Stimulated activated CD4-positive, alpha-beta T cell treated with anti-CD3 and anti-CD28 coated beads, Interleukin-4, amount 100 ng/mL, for 4 hours (primary cell): ENCODE measurements around the gene RBFOX1.
"Not testable (repeated sequence)": the region's sequence is repeated elsewhere in the genome, so short reads cannot be mapped to it uniquely, and the experiment has no call there.

Source experiments
- DNase-seq, 2 experiments: peaks; one replicate each; pipeline ENCODE4 v3.0.0-alpha.2; 2020

Gene RBFOX1

DNA sequence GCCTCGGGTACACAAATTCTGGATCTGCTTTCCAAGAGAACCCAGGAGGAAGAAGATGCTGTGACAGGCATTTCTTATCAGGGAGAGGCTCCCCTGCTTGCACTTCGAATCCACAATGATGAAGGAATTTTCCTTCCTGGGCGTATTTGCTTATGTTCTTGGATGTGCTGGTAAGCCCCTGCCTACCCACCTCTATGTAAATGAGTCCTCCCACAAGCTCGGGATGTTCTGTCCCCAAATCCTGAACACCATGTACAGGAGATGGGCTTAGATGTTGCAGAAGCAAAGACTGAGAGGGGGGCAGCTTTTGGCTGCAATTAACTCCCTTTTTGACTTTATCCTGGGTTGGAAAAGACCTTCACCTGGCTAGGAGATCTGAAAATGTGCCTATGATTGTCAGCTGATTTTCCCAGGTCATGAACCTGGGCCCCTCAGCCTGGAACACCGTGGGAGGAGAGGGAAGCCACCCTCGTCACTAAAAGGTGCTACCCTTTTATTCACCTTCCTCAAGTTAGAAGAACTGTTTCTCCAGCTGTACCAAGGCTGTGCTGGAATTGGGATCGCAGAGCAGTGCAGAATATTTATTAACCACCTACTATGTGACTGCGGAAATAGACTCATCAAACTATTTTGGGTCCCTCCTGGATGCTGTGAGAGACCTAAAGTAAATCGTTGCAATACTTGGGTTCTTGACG, 150.1 kb downstream of the RBFOX1 start:
- no peak for DNase-seq

DNA sequence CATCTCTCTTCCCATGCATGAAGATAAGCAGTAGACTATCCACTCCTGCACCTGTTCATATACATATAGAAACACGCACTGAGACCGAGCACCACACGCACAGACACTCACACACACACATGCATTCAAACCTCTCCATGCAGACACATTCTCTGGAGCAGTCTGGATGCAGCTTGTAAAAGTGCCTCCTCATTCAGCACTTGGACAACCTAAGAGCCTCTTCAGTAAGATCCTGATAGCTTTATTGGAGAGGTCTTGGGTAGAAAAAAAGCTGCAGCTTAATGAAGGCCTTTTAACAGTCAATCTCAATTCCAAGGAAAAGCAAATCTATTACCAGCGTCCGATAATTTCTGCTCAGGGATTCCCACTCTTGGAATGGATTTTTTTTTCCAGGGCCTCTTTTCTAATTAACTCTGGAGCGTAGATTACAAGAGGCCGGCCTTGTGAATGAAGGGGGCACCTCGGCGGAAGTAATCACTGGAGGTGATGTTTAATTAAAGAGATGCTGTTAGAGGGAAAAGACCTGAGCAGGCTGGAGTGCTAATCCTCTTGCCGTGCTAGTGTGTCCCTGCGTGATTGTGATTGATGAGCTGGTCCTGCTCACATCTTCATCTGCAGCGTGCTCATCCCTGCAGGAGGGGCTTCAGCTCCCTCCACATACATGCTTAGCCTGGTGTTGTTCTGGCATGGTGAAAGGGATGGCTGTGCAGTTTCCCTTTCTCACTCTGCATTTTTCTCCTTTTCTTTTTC, 155.1 kb downstream of the RBFOX1 start:
- DNase-seq, result no peak

DNA sequence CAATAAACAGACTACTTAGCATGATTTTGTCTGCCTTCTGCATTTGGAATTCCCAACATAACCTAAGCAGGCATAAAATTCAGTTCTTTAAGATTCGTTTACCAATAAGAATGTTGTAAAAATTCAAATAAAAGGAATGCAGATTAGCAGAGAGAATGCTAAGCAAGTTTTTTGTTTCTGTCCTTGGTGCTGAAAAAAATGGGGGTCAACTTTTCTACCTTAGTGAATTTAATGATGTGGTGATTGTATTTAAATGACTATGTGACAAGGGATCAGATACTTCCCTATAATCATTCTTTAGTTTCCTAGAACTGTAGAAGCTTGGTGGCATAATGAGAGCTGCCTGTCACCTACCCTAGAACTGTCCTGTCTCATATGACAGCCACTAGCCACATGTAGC, 159.5 kb downstream of the RBFOX1 start:
- no peak for DNase-seq

DNA sequence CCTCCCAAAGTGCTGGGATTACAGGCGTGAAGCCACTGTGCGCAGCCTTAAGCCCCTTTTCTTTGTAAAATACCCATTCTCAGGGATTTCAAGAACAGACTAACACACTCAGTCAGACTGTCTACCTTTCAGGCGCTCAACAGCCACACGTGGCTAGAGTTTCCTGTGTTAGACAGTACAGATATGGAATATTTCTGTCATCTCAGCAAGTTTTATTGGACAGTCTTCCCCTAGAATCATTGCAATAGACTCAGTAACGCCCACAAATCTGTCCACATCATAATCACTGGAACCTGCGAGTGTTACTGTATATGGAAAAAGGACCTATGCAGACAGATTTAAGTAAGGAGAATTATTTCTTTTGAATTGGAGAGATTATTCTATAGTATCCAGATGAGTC, 160.5 kb downstream of the RBFOX1 start:
- no peak for DNase-seq

DNA sequence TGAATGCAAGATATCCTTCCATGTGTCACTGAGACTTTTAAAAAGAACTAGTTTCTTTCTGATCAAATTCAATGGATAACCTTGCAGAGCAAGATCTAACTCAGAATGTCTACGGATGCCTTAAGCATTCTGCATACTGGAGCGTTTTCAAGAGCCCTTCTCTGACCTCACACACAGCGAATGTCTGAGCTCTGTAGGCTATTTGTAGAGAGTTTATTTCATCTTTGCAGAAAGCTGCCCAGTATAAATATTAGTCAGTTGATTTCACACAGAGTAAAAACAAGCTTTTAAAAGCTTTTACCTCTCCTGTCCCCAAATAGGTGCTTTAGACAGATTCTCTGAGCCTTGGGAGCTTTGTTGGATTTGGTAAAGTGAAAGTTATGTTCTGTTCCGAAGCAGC, 165.0 kb downstream of the RBFOX1 start:
- DNase-seq, result no peak

DNA sequence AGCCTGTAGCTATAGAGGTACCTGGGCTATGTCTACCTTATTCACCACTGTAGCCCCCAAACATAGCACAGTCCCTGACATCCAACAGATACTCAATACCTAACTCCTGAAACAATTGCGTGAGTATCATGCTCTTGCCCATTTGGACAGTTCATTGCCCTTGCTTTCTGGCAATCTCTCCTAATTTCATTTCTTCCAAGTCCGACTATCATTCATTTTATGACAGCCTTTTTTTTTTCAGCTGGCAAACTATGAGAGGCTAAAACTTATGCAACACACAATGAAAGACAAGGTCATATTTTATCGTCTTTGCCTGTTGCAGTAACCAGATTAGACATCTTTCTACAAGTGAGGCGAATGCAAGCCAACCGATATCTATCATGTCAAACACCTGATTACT, 169.2 kb downstream of the RBFOX1 start:
- DNase-seq, result no peak

DNA sequence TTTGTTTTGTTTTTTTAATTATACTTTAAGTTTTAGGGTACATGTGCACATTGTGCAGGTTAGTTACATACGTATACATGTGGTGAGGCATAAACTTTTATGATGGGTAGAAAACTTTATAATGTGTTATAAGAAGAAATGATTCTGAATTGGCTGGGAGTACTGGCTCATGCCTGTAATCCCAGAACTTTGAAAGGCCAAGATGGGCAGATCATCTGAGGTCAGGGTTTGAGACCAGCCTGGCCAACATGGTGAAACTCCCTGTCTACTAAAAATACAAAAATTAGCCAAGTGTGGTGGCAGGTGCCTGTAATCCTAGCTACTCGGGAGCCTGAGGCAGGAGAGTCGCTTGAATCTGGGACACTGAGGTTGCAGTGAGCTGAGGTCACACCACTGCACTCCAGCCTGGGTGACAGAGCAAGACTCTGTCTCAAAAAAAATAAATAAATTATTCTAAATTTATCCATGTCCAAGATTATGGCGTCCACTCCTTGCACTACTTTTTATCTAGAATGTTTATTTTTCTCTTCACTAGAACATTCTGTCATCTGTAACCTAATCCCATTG, 170.0 kb downstream of the RBFOX1 start:
- DNase-seq, result not testable (repeated sequence)

DNA sequence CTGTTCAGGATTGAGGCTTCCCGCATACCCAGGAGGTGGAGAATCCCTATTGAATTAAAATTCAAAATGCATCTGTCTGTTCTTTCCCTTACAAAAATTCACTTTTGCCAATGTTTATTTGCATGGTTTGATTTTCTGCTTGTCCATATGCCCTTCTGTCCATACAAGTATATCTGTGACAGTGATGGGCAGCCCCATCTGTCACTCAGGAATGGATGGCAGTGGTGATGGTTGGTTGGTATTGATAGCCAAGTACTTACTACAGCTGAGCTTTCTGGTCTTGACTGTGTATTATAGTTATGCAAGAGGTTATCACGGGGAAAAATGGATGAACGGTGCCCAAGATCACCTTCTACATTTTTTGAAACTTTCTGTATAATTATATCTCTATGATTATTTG, 171.0 kb downstream of the RBFOX1 start:
- DNase-seq, result no peak

DNA sequence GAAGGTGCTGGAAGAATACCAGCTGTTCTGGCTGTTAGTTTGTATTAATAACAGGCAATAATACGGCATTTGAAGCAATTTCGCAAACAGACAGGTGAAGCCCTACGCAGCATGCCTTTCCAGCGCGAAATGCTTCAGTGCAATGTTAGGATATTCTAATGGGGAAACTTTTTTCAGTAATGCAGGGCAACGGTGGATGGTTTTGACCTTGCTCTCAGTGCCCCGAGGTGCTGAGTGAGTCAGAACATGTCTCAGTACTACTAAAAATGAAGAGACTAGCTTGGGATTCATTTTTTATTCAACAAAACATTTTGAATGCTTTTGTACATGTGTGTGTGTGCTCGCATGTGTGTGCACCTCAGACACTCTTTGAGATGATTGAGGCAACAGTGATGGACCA, 172.2 kb downstream of the RBFOX1 start:
- DNase-seq, result no peak

DNA sequence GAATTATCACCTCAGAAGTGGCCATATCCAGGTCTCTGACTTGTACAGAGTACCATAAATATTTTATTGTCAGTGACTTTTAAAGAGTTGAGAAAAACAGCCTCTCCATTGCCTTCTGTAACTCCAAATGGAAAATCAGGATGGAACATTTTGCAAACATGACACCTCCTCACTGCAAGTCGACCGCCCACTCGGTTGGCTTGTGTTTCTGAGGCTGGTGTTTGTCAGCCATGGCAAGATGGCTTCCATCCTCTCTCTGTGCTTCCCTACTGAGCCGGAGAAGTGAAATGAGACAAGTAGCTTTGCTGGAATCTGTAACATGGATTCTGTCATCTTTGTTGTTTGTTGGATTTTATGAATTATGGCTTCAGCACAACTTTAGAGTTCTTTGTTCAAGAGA, 172.8 kb downstream of the RBFOX1 start:
- DNase-seq, result no peak

DNA sequence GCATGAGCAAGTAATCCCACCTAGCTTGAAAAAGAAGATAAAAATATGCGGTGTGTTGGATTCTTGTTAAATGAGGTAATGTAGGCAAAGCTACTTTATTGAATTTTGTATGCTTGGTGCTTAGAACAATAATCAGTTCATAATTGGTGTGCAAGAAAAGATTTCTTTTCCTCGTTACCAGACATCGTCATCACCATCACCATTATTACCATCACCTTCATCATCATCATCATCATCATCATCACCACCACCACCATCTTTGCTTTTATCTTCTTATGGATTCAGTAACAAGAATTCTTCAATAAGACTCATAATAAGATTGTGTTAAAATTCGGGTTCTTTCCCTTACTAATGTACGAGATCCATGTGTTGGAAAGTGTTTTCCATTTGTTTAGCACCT, 173.7 kb downstream of the RBFOX1 start:
- no peak for DNase-seq

DNA sequence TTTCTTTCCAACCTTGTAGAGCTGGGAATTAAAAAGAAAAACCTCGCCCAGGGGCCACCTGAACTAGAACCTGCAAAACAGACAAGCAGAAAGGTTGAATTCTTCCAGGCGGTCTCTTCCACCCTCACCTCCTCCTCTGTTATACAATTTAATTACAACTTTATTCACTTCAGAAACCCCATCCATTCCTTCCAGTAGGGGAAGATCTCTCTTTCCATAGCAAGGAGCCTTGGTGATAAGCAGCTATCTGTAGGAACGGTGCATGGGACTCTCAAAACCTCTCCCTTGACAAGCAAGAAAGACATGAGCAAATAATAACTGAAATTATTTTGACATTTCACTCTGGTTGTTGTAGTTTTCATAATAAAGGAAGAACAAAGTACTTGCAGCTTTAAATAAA, 176.0 kb downstream of the RBFOX1 start:
- DNase-seq, result no peak

DNA sequence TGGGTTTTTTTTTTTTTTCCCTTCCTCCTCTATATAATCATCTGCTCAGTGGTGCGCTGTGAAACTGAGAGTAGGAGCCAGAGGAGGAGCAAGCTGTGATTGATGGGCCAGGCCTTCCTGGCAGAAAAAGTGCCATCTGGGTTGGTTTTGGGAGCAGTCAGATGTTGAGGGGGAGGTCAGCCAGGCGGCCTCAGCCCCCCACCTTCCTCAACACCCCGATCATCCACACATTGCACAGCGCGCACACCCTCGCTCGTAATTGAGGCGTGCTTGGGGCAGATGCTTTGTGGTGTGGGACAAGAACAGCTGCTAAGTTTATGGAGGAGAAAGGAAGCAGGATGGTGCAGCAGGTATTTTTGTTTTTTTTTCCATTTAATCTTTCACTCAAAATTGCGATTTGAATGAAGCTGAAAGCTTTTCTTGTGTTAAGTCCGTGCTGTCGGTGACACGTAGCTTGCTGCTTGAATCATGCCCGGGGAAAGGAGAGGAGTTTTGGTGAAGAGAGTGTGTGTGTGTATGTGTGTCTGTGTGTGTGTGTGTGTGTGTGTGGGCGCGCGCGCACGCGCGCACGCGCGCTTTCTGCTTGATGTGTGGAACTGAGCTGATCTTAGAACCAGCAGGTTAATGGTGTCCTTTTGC, 177.4 kb downstream of the RBFOX1 start:
- no peak for DNase-seq

DNA sequence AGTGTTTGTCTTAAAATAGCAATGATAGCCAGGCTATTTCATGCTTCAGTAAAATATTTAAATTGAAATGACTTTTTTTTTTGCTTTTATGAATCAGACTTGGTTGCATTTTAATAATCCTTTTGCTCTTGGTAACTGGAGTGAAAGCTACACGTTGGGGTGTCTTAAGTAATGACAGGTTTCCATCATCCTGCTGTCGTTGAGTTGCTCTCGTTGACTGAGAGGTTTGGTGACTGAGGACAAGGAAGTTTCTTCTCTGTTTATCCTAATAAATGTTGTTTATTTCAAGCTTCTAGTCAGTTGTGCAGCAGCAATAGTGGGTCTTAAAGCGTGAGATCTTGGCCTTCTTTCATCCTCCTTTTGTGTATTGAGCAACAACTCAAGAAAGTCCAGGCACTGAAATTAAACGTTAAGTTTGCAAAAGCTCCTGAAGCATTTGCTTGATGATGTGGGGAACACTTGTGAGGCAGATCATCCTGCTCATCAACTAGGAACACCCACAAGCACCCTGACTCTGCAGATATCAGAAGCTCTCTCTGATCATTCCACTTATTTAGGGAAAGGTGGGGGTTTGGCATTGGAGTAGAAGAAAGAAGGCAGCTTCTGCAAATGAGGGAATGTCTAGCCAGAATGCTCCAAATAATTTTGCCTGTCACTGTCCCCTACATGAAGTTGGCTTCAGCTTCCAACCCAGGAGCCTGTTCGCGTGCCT, 179.1 kb downstream of the RBFOX1 start:
- no peak for DNase-seq

DNA sequence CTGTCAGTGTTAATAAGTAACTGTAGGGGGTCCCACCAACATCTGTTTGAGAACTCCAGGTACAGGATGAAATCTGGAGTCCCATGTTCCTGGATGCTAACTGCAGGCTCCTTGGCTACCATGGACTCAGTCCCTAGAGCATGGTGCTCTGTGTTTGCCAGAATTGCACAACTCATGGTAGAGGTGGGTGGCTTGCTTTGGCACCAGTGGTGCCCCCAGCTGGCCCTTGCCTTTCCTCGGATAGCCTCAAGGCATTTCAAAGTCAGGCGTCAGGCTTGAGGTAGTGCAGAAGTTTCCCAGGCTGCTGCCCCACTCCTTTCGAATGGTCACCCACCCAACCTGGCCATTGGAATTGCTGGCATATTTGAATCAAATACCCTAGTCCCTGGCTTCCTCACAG, 179.9 kb downstream of the RBFOX1 start:
- no peak for DNase-seq

DNA sequence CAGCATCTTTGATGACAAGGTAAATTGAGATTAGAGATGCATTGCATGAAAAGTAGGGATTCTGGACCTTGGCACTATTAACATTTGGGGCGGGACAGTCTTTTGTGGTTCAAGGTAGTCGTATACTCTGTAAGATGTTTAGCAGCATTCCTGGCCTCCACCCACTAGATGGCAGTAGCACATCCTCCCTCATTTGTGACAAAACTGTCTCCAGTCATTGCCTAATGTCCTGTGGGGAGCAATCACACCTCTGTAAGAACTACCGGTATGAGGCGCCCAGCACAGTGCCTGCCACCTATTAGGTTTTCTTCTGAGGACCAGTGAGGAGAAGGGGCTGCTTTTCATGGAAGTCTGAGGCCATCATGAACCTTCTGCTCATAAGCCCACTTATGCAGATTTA, 180.8 kb downstream of the RBFOX1 start:
- DNase-seq, result no peak

DNA sequence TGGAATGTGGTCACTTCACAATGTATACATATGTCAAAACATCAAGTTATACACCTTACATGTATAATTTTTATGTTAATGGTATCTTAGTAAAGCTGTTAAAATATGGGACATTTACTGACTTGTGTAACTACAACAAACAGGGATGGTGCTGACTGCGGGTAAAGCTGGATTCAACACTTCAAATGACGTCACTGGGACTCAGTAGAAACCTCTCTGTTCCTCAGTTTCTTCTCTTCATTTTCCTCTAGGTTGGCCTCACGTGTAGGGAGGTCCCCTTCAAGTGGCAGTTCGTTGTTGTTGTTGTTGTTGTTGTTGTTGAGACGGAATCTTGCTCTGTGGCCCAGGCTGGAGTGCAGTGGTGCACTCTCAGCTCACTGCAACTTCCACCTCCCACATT, 182.9 kb downstream of the RBFOX1 start:
- DNase-seq, result no peak

DNA sequence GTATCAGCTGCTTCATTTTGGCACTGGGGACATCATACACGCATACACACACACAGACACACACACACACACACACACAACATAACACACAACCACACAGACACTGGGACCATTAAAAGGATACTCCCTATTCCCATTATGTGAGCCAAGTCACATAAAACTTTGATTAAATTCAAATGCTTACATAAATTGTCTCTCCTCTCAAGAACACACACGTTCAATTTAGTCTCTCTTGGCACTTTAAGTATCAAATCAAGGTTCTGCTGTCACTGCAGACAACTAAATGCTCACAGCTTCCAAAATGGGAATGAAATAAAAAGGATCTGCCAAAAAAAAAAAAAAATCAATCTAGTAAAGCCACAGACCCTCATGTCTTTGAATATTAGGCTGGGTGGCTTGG, 184.9 kb downstream of the RBFOX1 start:
- no peak for DNase-seq

DNA sequence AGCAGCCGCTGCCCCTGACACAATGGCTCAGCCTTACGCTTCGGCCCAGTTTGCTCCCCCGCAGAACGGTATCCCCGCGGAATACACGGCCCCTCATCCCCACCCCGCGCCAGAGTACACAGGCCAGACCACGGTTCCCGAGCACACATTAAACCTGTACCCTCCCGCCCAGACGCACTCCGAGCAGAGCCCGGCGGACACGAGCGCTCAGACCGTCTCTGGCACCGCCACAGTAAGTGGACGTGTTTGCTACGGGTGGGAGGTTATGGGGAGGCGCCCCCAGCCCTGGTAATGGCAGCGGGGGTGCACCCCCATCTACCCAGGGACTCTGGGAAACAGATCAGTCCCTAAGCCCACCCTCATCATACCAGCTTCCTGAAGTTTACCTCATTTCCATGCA, 185.5 kb downstream of the RBFOX1 start:
- DNase-seq, result no peak

DNA sequence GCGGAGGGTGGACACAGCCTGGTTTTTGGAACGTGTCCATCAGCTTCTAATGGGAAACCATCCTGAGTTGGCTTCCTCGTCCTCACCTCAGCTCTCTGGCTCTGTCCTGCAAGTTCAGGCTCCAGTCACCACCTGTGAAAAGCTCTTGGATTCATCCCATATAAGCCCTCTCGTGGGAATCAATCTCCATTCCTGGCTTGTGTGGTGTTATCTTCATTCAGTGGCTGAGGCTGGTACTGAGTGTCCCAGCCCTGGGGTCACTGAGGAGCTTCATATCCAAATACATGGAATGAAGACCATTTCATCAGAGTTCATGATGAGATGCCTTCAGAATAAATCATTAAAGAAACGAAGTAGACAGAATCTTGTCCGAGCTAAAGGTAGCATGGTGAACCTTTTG, 189.2 kb downstream of the RBFOX1 start:
- no peak for DNase-seq

DNA sequence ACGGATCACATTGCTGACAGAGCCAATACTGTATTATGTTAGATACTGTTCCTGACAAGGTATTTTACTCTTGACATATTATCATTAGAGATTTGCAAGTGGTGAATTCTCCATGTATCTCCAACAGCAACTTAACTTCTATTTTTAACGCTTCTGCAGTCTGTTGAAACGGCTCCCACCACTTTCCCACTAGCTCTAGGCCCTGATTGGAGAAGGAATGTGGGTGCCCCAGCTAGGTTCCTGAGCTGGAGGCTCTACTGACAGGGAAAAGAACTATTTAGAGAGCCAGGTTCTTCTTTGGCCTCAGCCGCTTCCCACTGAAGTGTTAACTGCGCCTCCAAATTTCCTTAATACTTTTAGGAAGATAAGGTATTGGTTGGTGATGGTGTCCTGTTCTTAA, 191.8 kb downstream of the RBFOX1 start:
- DNase-seq, result no peak

DNA sequence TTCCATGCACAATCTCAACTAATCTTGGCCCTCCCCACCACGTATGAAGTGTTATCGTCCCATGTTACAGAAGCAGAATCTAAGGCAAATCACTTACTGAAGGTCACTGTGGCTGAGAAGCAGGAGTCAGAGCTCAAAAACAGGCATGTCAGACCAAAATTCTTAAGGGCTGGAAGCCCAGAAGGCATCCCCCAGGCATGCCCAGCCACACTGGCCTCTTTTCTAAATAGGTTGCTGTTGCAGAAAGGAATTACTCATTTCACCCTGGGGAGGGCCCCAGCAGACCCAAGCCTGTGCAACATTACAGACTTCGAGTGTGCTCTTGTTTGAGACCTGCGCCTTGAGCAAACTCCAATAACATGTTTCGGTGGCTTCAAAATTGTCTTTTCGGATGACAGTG, 194.1 kb downstream of the RBFOX1 start:
- DNase-seq, result no peak

DNA sequence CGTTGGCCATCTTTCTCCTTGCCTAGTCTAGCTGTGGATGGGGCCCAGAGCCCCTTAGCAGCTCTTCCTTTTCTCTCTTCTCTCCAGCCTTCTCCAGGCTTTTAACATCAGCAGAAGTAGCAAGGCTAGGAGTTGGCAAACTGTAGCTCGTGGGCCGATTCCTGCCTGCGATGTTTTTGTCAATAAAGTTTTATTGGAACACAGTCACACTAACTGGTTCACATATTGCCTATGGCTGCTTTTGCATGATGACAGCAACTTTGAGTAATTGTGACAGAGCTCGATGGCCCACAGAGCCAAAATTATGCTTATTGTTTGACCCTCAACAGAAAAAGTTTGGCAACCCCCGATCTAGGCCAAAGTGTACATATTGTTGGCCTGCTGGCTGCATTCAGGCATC, 199.9 kb downstream of the RBFOX1 start:
- DNase-seq, result no peak
